Ureter (tissue), 1 donor: Measurements from ENCODE around the gene FOXB2. TPM values are rescaled to one million over a fixed set of nuclear protein-coding genes. Genes with fewer than 3 reads are reported as not detected.
"Not testable (repeated sequence)": the region's sequence is repeated elsewhere in the genome, so short reads cannot be mapped to it uniquely, and the experiment has no call there.

Source experiments
- DNase-seq: peaks from one replicate; pipeline ENCODE4 v3.0.0-alpha.2; 2020; ENCODE audit warnings: low spot score
- total RNA-seq: library from RNA; stranded (reverse); gene quantifications from one replicate; pipeline ENCODE4 v1.2.4, GENCODE V29; 2023
- donor health status: DM: yes; HTN: yes; CAD: no.

FOXB2 gene
- total RNA-seq, 1 donor from 2014 or later, result not detected

DNA sequence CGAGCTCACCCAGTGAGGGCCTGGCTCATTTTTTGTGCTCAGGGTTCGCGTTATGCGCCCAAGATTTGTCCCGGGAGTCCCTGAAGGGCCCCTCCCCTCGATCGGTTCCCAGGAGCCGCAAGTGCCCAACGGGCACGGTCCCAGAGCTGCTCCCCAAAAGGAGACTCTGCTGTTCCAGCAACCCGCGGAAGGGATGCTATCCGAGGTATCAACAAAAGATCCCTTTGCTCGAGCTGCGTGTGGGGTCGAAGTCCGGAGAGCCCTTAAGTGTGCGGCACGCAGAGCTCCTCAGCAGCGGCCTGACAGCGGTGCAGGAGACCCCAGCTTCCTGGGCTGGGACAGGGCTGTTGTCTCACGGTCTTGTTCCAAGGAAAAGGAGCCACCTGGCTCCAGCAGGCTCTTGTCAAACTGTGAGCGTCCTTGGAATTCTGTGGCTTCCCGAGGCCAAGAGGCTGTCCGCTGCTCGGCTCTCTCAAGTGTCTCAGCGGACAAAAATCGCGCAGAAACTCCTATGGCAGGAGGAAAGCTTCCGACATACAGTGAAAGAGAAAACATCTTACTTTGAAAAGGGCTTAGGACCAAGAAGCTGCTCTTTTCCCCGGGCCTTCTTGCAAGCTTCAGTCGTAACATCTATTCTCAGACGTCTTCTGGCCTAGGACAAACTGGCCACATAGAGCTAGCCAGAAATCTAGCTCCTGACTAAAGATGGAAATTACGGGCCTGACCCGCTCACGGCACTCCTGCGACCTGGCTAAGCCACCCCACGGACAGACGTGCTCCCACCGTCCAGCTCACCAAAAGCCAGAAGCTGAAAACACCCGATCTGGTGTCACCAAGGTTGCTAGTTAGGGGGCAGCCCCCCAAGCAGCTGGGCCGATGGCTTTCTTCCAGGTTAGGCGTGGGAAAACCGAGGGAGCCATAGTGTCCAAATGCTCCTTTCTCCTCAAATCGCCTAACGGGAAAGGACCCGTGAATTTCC lies 2.6 kb upstream of the FOXB2 start:
- no peak for DNase-seq

GRCh38 chr9:77017505-77017894 lies 2.0 kb upstream of the FOXB2 start:
- no peak for DNase-seq

DNA sequence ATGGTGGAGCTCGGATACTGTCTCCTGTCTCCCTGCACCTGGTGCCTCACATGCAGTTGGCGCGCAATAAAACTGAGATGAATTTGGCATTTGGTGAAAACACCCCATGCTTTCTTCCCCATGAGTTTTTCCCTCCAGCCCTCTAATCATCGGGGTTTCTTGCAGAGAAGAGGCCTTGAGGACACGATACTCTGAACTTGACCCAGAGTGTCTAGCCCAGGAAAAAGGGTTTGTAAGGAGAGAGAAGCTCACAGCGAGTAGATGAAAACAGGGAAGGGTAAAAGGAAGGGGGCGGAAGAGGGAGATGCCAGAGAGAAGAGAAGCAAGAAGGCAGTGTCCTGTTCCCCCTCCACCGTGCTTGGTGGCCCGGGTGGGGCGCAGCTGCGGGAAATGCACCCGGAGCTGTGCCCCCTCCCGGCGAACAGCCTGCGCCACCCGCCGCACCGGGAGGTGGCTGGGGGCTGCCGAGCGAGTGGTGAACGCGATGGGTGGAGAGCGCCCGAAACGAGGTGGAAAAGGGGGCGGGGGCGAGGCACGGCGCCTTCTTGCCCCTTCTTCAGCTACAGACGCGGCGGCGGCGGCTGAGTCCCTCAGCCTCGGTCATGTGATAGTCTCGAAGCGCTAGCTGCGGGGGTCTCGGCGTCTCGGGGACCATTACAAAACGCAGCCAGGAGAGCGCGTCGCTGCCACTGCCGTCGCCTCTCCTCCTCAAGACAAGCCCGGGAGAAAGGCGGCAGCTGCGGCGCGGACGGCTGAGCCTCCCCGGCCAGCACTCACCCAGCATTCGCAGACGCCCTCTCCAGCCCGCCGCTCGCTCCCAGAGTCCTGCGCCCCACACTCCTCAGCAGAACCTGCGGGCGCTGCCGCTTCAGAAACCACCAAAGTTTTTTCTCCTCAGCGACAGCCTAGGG lies 1.1 kb upstream of the FOXB2 start:
- DNase-seq, result no peak

DNA sequence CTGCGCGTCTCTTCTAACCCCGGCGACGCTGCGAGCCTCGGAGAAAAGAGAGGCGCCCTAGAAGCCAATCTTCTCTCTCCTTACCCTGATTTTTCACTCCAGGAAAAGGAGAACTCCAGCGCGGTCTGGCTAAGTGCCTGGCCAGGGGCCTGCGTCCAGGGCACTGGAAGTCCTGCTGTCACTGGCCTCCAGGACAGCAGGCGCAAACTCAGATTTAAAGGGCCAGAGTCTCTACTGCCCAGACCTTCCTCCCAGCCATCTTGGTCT lies 553 bp upstream of the FOXB2 start:
- DNase-seq, result no peak

- DNase-seq, result no peak
These were observed 514 bp downstream of the FOXB2 start for GRCh38 chr9:77019926-77020412.

DNA sequence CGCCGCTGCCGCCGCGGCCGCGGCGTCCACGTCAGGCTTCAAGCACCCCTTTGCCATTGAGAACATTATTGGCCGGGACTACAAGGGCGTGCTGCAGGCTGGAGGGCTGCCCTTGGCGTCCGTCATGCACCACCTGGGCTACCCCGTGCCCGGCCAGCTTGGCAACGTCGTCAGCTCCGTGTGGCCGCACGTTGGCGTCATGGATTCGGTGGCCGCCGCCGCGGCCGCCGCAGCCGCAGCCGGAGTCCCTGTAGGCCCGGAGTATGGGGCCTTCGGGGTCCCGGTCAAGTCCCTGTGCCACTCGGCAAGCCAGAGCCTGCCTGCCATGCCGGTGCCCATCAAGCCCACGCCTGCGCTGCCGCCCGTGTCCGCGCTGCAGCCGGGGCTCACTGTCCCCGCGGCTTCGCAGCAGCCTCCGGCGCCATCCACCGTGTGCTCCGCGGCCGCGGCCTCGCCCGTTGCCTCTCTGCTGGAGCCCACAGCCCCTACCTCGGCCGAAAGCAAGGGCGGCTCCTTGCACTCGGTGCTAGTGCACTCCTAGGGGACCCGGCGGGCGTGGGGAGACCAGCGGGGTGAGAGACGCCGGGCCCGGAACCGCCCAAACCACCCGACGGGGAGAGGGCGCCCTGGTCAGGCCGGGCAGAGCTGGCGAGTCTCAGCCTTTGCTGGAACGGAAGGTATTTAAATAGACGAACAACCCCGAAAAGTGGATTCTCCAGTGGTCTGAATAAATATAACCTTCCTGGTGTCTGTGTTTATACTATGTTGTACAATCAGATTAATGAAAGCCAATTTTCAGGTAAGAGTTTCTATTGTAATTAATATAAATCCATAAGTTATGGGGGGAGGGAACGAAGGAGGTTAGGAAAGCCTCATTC lies 1.2 kb downstream of the FOXB2 start:
- no peak for DNase-seq

DNA sequence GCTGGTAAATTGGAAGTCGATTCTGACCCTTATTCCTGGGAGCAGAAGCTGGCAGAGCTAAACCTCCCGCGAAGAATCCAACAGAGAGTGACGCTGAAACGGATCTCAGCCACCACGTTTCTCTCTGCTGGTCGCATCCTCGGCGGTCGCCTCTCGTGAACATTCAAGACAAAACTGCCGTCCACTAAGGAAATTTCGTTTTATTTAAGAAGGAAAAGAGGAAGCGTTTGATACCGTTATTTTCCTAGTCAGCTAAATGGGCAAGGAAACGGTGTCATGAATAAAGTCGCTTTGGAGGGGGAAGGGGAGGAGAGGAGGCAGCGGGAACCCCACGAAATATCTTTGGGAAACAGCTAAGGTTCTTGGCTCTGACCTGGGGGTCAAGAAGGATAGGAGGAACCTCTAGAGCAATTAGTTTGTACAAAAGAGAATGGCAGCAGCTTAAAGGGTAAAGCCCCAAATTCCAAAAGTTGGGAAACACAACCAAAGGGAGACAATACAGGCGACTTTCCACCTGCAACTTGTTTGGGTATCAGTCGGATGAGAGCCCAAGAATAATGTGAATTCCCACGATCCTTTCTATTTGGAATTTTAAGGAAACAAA lies 1.9 kb downstream of the FOXB2 start:
- DNase-seq, result no peak

DNA sequence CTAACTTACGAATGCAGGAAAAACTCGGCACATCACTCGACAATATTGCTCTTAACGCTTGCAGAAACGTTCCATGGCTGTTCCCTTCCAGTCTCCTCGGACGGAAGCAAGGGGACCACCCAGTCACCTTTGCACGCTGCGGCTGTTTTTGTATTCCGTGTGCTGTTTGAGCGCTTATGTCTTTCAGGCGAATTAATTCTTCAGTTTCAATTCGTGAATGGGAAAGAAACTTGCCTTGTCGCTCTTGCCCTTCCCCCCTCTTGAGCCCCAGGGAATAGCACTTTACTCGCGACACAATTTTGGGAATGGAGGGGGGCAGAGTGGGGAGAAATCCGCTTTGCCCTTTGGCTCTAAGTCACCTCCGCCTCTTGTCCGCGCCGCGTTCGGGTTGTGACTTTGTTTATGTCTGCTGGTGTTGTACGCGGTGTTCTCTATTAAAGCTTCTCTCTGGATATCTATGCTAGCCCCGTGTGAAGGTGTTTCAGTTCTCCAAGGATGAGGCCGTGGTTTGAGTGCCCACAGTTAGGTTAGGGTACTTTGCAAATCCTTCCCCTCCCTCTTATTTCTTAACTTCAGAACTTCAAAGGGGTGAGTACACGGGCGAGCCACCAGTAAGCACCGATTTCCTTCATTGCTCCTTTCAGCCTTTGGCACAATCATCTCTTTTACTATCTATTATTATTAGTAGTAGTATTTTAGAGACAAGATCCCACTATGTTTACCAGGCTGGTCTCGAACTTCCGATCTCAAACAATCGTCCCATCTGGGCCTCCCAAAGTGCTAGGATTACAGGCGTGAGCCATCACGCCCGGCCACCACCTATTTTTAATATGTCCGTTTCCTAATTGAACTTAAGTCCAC lies 2.7 kb downstream of the FOXB2 start:
- no peak for DNase-seq

- no peak for DNase-seq
These were observed 3.5 kb downstream of the FOXB2 start for GRCh38 chr9:77022783-77023440.

GRCh38 chr9:77023726-77024125 lies 4.3 kb downstream of the FOXB2 start:
- DNase-seq, result no peak

- DNase-seq, result no peak
These were observed 5.5 kb downstream of the FOXB2 start for GRCh38 chr9:77024776-77025545.

DNA sequence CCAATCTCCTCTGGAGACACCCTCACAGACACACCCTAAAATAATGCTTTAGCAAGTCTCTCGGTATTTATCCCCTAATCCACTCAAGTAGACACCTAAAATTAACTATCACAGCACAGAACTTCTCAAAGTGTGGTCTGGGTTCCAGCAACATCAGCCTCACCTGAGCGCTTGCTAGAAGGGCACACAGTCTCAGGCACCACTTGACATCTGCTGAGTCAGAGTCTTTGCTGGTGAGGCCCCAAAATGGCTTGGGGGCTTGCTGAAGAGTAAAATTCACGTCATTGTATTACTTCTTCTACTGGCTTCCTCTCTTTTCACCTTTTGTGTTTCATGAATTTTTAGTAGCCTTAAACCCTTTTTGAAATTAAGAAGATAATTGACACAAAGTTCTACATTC lies 9.0 kb downstream of the FOXB2 start:
- DNase-seq, result no peak

DNA sequence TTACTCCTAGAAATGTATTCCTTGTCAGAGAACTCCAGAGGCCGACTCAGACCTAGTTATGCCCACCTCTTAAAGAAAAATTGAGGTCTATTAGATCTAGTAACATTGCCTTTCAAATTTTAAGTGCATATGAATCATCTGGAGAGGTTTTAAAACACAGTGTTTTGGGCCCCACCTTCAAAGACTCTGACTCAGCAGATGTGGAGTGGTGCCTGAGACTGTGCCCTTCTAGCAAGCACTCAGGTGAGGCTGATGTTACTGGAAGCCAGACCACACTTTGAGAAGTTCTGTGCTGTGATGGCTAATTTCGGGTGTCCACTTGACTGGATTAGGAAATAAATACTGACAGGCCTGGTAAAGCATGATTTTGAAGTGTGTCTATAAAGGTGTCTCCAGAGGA lies 10.6 kb downstream of the FOXB2 start:
- DNase-seq, result no peak

DNA sequence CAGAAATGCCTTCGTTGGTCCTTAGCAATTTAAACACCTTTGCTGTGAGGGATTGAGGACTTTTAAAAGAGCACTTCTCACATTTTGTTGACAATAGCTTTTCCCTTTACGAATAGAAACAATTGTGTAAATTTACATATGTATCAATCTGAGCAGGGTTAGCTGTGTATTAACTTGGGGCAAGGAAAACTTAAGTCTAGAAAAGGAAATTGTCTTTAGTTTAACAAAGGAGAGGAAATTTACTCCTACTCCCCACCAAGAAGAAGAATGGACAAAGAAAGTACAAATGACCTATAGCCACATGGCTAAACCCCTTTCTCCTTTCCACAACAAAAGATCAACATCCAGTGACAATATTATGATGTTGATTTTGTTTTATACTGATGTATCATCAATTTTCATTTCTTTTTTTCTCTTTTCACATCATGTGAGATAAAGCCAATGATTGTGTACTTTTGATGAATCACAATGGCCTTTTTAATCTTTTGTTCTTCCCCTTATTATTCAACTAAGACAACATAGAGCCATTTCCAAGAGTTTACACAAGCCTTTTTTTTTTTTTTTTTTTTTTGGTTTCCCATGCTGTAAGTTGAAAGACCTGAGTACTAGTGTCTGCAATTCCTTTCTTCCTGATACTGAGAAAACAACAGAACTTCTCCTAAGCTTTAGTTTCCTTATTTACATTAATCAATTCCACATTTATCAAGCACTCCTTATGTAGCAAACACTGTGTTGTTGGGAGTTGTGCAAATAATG lies 19.0 kb downstream of the FOXB2 start:
- DNase-seq, result no peak

GRCh38 chr9:77040340-77040739 lies 20.9 kb downstream of the FOXB2 start:
- no peak for DNase-seq

GRCh38 chr9:77043743-77044142 lies 24.3 kb downstream of the FOXB2 start:
- DNase-seq, result not testable (repeated sequence)

GRCh38 chr9:77060681-77061080 lies 41.2 kb downstream of the FOXB2 start:
- not testable (repeated sequence) for DNase-seq

DNA sequence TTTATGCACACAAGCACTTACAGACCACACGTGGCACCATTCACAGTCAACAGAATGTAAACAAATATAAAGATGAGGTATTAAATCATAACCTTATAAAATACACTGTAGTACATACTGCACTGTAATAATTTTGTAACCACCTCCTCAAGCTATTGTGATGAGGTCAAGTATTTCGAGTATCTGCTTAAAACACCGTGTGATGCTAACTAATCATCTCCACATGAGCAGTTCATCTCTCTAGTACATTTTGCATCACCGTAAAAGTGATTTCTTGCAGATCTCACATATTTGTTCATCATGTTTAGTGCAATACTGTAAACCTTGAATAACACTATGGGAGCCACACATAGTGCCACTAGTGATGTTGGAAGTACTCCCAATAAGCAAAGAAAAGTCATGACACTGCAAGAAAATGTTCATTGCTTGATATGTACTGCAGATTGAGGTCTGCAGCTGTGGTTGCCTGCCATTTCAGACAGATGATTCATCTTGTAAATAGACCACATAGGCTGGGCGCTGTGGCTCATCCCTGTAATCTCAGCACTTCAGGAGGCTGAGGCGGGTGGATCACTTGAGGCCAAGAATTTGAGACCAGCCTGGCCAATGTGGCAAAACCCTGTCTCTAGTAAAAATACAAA lies 44.3 kb downstream of the FOXB2 start:
- no peak for DNase-seq
